Kidney epithelial cell (primary cell): ENCODE data around the gene ARHGAP24. TPM values are rescaled to one million over a fixed set of nuclear protein-coding genes. Genes with fewer than 3 reads are reported as not detected.

Experiments
- DNase-seq: peaks from one replicate; pipeline ENCODE4 v3.0.0-alpha.2; 2010; ENCODE audit warnings: low read depth
- H3K27me3 ChIP-seq: 2 replicates; pipeline ENCODE4 v1.6.0; 2011; ENCODE audit warnings: low read length; ENCODE audit not compliant: control insufficient read depth, insufficient read depth
- H3K36me3 ChIP-seq: 2 replicates; pipeline ENCODE4 v1.5.1; 2011; ENCODE audit warnings: low read length; ENCODE audit not compliant: control insufficient read depth, insufficient read depth
- H3K4me3 ChIP-seq: 2 replicates; pipeline ENCODE4 v1.5.1; 2011; ENCODE audit warnings: low read depth, mild to moderate bottlenecking, control low read depth, low read length
- total RNA-seq: library from RNA; depleted of rRNA; stranded (reverse); fragments of >200 nt; gene quantifications from 2 replicates; pipeline ENCODE4 v1.2.3, GENCODE V29; 2015
- TF ChIP-seq, protein P1 (sequence below): IDR thresholded peaks from 2 replicates; pipeline ENCODE4 v1.5.1; 2011; ENCODE audit warnings: mild to moderate bottlenecking, moderate library complexity, low read length, control low read depth, inconsistent platforms; ENCODE audit not compliant: insufficient read depth, poor library complexity, severe bottlenecking

The ARHGAP24 gene
- total RNA-seq, 1 donor from 2014 or later = 9.6 TPM

DNA sequence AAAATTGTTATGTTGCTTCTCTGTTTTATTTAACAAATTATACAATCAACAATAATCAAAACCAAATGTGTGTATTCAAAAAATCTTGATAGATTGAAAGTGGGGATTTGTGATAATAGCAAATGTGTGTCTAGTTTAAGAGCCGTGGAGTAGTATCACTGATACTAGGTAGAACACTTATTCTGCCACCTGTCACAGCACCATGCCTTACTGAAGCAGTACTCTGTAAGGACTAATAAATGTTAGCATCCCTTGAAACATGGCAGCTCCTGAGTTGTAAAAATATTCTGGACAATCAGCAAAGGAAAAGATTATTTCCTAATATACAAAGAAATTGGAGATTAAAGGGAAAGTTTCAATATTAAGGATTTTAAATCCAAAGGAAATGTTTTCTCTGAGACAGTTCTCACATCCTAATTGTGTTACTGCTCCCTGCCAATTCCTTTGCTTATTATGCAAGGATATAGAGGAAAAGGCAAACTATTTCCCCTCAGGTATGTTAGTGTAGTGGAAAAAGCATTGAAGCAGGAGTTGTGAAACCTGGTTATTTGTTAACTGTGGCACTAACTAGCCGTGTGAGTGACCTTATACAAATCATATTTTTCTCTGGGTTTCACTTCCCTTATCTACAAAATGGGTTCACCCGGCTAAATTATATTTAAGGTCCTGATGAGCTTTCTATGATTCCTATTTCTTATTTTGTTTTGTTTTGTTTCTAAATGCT lies 303.1 kb downstream of the ARHGAP24 start:
- Histone ChIP-seq H3K27me3 (no peaks in the 10 kb centered on the region), H3K36me3 (no peaks in the 10 kb centered on the region), H3K4me3 (peak overlapping the region; percentile 31)
- TF ChIP-seq, protein P1, sequence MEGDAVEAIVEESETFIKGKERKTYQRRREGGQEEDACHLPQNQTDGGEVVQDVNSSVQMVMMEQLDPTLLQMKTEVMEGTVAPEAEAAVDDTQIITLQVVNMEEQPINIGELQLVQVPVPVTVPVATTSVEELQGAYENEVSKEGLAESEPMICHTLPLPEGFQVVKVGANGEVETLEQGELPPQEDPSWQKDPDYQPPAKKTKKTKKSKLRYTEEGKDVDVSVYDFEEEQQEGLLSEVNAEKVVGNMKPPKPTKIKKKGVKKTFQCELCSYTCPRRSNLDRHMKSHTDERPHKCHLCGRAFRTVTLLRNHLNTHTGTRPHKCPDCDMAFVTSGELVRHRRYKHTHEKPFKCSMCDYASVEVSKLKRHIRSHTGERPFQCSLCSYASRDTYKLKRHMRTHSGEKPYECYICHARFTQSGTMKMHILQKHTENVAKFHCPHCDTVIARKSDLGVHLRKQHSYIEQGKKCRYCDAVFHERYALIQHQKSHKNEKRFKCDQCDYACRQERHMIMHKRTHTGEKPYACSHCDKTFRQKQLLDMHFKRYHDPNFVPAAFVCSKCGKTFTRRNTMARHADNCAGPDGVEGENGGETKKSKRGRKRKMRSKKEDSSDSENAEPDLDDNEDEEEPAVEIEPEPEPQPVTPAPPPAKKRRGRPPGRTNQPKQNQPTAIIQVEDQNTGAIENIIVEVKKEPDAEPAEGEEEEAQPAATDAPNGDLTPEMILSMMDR = no peak
- DNase-seq = no peak

DNA sequence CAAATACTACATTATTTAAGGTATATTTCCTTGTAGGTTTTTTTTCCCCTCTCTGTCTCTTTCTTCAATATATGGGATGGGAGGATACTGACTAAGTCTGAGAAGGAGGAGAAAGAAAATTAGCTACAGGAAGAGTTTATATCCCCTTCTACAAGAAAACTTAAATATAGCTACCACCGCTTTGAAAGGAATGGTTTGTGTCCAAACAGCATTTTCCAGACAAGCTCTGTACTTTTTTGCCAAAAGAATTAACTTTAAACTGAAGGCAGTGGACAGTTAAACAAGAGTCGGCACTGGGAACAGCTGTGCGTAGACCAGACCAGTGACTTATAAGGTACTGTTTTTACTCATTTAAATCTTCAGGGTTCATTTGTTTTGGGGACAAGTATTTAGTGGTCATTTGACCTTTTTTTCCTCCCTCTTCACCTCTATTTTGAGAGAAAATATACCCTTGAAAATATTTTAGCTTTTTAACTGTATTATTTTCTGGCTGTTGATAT lies 303.7 kb downstream of the ARHGAP24 start:
- DNase-seq = no peak

DNA sequence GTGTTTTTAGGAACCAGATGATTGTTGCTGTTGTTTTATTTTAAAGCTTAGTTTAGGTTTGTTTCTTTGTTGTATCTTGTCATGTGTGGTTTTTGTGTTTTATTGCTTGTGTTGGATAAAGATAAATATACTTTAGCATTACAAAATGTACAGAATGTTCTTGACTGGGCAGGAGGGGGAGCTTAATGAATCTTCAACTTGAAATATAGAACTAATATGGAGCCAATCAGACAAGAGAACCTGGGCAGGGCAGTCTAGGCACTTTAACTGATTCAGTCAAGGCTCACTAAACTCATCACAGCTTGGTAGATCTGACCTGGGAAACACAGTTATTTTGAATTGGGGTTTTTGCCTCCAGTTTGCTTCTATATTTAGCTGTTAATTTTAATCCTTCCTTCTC lies 304.2 kb downstream of the ARHGAP24 start:
- H3K27me3 ChIP-seq = no peaks in the 10 kb centered on the region
- TF ChIP-seq, protein P1 = no peak
- no peak for DNase-seq
- H3K36me3 ChIP-seq = no peaks in the 10 kb centered on the region
- H3K4me3 ChIP-seq = peak overlapping the region; percentile 31

More for the DNA sequence above, 303.7 kb downstream of the ARHGAP24 start:
- TF ChIP-seq, protein P1 = no peak
- H3K4me3 ChIP-seq = peak overlapping the region; percentile 31
- H3K27me3 ChIP-seq = no peaks in the 10 kb centered on the region
- no peaks in the 10 kb centered on the region for H3K36me3 ChIP-seq

DNA sequence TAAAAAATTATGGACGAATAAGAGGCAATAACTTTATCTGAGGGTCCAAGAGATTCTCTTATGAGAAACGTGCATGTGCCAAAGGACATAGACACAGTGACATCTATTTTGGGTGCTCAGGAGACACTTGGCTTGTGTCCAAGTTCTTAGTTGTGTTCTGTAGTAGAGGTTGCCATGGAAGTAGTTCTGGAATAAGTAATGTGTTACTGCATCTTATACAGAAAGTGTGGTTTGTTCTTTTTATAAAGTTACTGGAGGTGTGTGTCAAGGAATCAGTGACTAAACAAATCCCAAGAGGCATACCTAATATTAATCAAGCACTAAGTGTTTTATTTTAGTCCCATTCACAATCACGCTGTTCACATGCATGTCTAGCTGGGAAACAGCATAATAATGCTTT lies 305.7 kb downstream of the ARHGAP24 start:
- Histone ChIP-seq H3K36me3 (no peaks in the 10 kb centered on the region), H3K4me3 (no peak overlapping the region), H3K27me3 (no peaks in the 10 kb centered on the region)
- DNase-seq = no peak
- TF ChIP-seq, protein P1 = no peak

DNA sequence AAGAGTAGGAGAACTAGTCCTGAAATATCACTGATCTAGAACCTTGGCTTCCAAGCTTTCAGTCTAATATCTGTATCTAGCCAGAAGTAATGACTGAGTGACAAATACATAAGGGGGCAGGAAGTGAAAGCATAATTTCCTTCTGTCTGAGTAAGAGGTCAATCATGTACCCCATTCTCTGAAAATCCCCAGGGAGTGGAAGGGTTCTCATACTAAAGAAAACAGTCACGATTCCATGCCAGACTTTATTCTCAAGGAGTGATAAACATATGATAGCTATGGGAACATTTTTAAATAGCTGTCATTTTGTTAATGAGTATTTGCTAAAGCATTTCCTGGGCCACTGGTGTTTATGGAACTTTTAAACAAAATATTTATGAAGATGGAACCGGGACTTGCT lies 308.5 kb downstream of the ARHGAP24 start:
- DNase-seq = no peak
- Histone ChIP-seq H3K36me3 (no peaks in the 10 kb centered on the region), H3K4me3 (no peak overlapping the region), H3K27me3 (no peaks in the 10 kb centered on the region)
- TF ChIP-seq, protein P1 = no peak

DNA sequence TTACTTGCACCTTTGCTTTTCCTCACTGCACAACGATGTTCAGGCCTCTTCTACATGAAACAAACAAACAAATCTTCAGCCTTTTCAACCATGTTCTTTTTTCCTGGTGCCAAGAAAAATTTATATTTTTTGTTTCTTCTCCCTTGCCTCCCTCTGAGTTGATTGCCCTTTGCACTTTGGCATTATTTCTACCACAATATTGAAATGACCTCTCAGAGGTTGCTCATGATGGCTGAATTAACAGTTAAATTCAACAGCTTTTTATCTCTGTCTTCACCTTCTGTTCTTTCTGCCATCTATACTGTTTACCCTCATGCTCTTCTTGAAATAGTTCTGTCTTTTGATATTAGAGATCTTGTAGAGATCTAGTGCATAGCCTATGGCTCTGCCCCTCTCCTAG lies 308.9 kb downstream of the ARHGAP24 start:
- TF ChIP-seq, protein P1 = no peak
- no peaks in the 10 kb centered on the region for H3K27me3 ChIP-seq
- no peak overlapping the region for H3K4me3 ChIP-seq
- DNase-seq = no peak
- H3K36me3 ChIP-seq = no peaks in the 10 kb centered on the region
